HAP-1 (cell line): ENCODE measurements around the gene CDC20.

Source experiments
- DNase-seq, 2 experiments: peaks; one replicate each; pipeline ENCODE4 v3.0.0-alpha.2; 2016 to 2020; ENCODE audit warnings: low spot score in 2 of 2
- H3K27me3 ChIP-seq: fragments of 250-450 bp; sonication (Bioruptor Pico); 2 replicates; pipeline ENCODE4 v1.5.1; 2020; ENCODE audit warnings: low read depth, mild to moderate bottlenecking, moderate library complexity
- H3K36me3 ChIP-seq: fragments of 250-450 bp; sonication (Bioruptor Pico); replicated peaks from 2 replicates; pipeline ENCODE4 v1.5.1; 2020; ENCODE audit warnings: mild to moderate bottlenecking
- H3K4me1 ChIP-seq: fragments of 250-450 bp; sonication (Bioruptor Pico); 2 replicates; pipeline ENCODE4 v1.5.1; 2020; ENCODE audit warnings: mild to moderate bottlenecking
- H3K4me3 ChIP-seq: fragments of 250-450 bp; sonication (Bioruptor Pico); 2 replicates; pipeline ENCODE4 v1.5.1; 2020; ENCODE audit warnings: mild to moderate bottlenecking, moderate library complexity
- H3K9me3 ChIP-seq: fragments of 250-450 bp; sonication (Bioruptor Pico); 2 replicates; pipeline ENCODE4 v1.5.1; 2020; ENCODE audit warnings: mild to moderate bottlenecking, moderate library complexity
- in situ Hi-C: fragments of 300-500 bp; cut with MboI; formaldehyde crosslinking; loops from 3 replicates; pipeline ENCODE4 v1.14.3; 2020; ENCODE audit warnings: low sequenced_read_pairs, inconsistent platforms, mixed read lengths

Gene CDC20

DNA sequence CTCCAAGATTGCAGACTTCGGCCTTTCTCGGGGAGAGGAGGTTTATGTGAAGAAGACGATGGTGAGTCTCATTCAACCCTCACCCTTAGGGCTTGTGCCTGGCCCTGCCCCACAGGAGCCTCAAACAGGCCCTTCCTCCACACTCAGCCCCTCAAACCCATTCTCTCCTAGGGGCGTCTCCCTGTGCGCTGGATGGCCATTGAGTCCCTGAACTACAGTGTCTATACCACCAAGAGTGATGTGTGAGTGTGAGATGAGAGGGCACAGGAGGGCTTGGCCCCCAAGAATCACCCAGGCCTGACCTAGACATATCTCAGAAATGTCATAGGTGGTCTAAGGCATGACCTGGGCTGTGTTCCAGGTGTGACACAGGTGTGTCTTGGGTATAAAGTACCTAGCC lies 39.5 kb upstream of the CDC20 start:
- no peak for DNase-seq
- no peaks in the 10 kb centered on the region for H3K36me3 ChIP-seq
- in situ Hi-C loops, result no loop called here
- no peak overlapping the region for H3K4me3 ChIP-seq
- no peaks in the 10 kb centered on the region for H3K4me1 ChIP-seq
- no peaks in the 10 kb centered on the region for H3K9me3 ChIP-seq
- no peaks in the 10 kb centered on the region for H3K27me3 ChIP-seq

- H3K27me3 ChIP-seq, result no peaks in the 10 kb centered on the region
Measured at GRCh38 chr1:43319766-43320165, 39.0 kb upstream of the CDC20 start.

DNA sequence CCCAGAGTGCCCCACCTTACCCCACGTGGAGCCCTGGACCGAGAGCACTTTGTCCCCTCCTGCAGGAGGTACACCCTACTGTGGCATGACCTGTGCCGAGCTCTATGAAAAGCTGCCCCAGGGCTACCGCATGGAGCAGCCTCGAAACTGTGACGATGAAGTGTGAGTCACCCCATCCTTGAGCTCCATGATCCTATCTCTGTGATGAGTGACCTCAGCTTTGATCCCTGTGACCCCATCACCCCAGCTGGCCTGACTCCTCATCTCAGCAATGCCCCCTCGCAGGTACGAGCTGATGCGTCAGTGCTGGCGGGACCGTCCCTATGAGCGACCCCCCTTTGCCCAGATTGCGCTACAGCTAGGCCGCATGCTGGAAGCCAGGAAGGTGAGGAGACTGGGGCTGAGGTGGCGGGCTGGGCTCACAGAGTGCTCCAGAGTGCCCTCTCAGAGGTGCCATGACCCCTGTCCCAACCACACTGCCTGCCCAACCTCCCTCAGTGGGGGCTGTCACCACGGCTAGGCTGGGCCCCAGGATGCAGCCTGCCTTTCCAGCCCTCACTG lies 37.4 kb upstream of the CDC20 start:
- Histone ChIP-seq H3K27me3 (no peaks in the 10 kb centered on the region), H3K4me1 (no peaks in the 10 kb centered on the region), H3K4me3 (no peak overlapping the region), H3K9me3 (peaks cover 3% of the 10 kb centered on the region; the same call in 1 of the 2 replicates), H3K36me3 (no peaks in the 10 kb centered on the region)
- no peak for DNase-seq
- in situ Hi-C loops, result no loop called here

More at GRCh38 chr1:43319766-43320165, 39.0 kb upstream of the CDC20 start:
- Histone ChIP-seq H3K4me3 (no peak overlapping the region), H3K9me3 (no peaks in the 10 kb centered on the region), H3K36me3 (no peaks in the 10 kb centered on the region), H3K4me1 (no peaks in the 10 kb centered on the region)
- in situ Hi-C loops, result no loop called here
- DNase-seq, result no peak

GRCh38 chr1:43322506-43322905 lies 36.3 kb upstream of the CDC20 start:
- Histone ChIP-seq H3K9me3 (peaks cover 3% of the 10 kb centered on the region; the same call in 1 of the 2 replicates), H3K27me3 (no peaks in the 10 kb centered on the region), H3K36me3 (no peaks in the 10 kb centered on the region), H3K4me1 (no peaks in the 10 kb centered on the region), H3K4me3 (no peak overlapping the region)
- no peak for DNase-seq
- in situ Hi-C loops, result no loop called here

GRCh38 chr1:43324810-43325209 lies 34.0 kb upstream of the CDC20 start:
- Histone ChIP-seq H3K9me3 (peaks cover 3% of the 10 kb centered on the region; the same call in 1 of the 2 replicates), H3K36me3 (no peaks in the 10 kb centered on the region), H3K27me3 (no peaks in the 10 kb centered on the region), H3K4me3 (no peak overlapping the region), H3K4me1 (no peaks in the 10 kb centered on the region)
- in situ Hi-C loops, result no loop called here
- DNase-seq, result no peak

DNA sequence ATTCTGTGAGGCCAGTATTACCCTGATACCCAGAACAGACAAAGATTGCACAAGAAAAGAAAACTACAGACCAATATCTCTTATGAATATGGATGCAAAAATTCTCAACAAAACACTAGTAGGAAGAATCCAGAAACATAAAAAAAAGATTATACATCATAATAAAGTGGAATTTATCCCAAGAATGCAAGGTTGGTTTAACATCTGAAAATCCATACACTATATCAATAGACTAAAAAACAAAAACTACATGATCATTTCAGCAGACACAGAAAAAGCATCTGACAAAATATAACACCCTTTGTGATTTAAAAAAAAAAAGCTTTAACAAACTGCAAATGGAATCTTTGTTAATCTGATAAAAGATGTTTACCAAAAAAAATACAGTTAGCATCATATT lies 33.4 kb upstream of the CDC20 start:
- no peak for DNase-seq
- in situ Hi-C loops, result no loop called here
- no peaks in the 10 kb centered on the region for H3K27me3 ChIP-seq
- H3K36me3 ChIP-seq, result no peaks in the 10 kb centered on the region
- peaks cover 3% of the 10 kb centered on the region; the same call in 1 of the 2 replicates for H3K9me3 ChIP-seq
- H3K4me1 ChIP-seq, result no peaks in the 10 kb centered on the region
- no peak overlapping the region for H3K4me3 ChIP-seq

DNA sequence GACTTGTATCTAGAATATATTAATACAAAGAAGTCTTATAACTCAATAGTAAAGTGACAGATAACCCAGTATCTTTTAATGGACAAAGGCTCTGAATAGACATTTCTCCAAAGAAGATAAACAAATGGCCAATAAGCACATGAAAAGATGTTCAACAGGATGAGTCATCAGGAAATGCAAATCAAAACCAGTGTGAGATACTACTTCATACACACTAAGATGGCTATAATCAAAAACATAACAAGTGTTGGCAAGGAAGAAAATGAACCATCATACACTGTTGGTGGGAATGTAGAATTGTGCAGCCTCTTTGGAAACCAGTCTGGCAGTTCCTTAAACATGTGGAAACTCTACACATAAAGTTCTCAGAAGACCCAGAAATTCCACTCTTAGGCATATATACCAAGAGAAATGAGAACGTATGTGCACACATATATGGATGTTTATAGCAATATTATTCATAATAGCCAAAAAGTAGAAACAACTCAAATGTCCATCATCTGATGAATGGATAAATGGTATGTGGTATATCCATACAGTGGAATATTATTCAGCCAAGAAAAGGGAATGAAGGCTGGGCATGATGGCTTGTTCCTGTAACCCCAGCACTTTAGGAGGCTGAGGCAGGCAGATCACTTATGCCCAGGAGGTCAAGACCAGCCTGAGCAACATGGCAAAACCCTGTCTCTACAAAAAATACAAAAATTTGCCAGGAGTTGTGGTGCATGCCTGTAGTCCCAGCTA lies 31.1 kb upstream of the CDC20 start:
- no peak for DNase-seq
- Histone ChIP-seq H3K4me3 (no peak overlapping the region), H3K36me3 (no peaks in the 10 kb centered on the region), H3K9me3 (peaks cover 3% of the 10 kb centered on the region; the same call in 1 of the 2 replicates), H3K4me1 (no peaks in the 10 kb centered on the region), H3K27me3 (no peaks in the 10 kb centered on the region)
- in situ Hi-C loops, result no loop called here

- Histone ChIP-seq H3K9me3 (peaks cover 3% of the 10 kb centered on the region; the same call in 1 of the 2 replicates), H3K4me1 (no peaks in the 10 kb centered on the region), H3K27me3 (no peaks in the 10 kb centered on the region), H3K36me3 (no peaks in the 10 kb centered on the region), H3K4me3 (no peak overlapping the region)
- in situ Hi-C loops, result no loop called here
- DNase-seq, result no peak
Measured at GRCh38 chr1:43329995-43330751, 28.6 kb upstream of the CDC20 start.

DNA sequence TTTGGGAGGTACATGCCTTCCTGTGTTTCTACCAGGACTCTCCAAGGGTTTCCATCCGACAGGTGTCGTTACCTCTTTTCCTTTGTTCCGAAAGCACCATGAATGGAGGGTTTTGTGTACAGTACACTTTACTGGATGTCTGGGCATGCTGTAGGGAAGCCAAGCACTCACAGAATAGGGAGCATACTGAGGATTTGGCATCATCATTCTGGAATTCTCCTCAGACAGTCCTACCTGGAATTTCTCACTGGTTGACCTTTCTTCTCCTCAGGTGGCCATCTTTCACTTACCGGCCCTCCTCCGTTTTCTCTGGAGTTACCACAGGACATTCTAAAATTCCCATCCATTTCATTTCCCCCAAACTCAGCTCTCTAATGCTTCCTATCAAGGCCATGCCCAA lies 27.1 kb upstream of the CDC20 start:
- no peaks in the 10 kb centered on the region for H3K36me3 ChIP-seq
- in situ Hi-C loops, result no loop called here
- H3K27me3 ChIP-seq, result no peaks in the 10 kb centered on the region
- H3K9me3 ChIP-seq, result no peaks in the 10 kb centered on the region
- H3K4me3 ChIP-seq, result no peak overlapping the region
- DNase-seq, result no peak
- no peaks in the 10 kb centered on the region for H3K4me1 ChIP-seq

- Histone ChIP-seq H3K9me3 (no peaks in the 10 kb centered on the region), H3K27me3 (no peaks in the 10 kb centered on the region), H3K36me3 (no peaks in the 10 kb centered on the region), H3K4me3 (no peak overlapping the region), H3K4me1 (no peaks in the 10 kb centered on the region)
- DNase-seq, result no peak
- in situ Hi-C loops, result no loop called here
Measured at GRCh38 chr1:43334453-43335205, 24.2 kb upstream of the CDC20 start.

GRCh38 chr1:43337588-43337987 lies 21.2 kb upstream of the CDC20 start, which contains the start of gene MPL:
MPL (plus strand) TSS chr1:43337818; CDS start chr1:43337849, 31 bp downstream.
- no peak for DNase-seq
- in situ Hi-C loops, result no loop called here

GRCh38 chr1:43338001-43338400 lies 20.8 kb upstream of the CDC20 start:
- DNase-seq, result no peak
- no peak overlapping the region for H3K4me3 ChIP-seq
- in situ Hi-C loops, result no loop called here

More at GRCh38 chr1:43337588-43337987, 21.2 kb upstream of the CDC20 start, which contains the start of gene MPL:
- Histone ChIP-seq H3K4me1 (no peaks in the 10 kb centered on the region), H3K4me3 (no peak within 1 kb of the TSS), H3K9me3 (no peaks in the 10 kb centered on the region), H3K27me3 (no peaks in the 10 kb centered on the region), H3K36me3 (no peaks in the 10 kb centered on the region)

GRCh38 chr1:43339584-43340232 lies 19.1 kb upstream of the CDC20 start:
- DNase-seq, result no peak
- H3K27me3 ChIP-seq, result no peaks in the 10 kb centered on the region
- in situ Hi-C loops, result no loop called here

More at GRCh38 chr1:43338001-43338400, 20.8 kb upstream of the CDC20 start:
- no peaks in the 10 kb centered on the region for H3K9me3 ChIP-seq
- no peaks in the 10 kb centered on the region for H3K4me1 ChIP-seq
- H3K36me3 ChIP-seq, result no peaks in the 10 kb centered on the region
- H3K27me3 ChIP-seq, result no peaks in the 10 kb centered on the region

More at GRCh38 chr1:43339584-43340232, 19.1 kb upstream of the CDC20 start:
- Histone ChIP-seq H3K9me3 (no peaks in the 10 kb centered on the region), H3K36me3 (no peaks in the 10 kb centered on the region), H3K4me1 (no peaks in the 10 kb centered on the region), H3K4me3 (no peak overlapping the region)
